ENCODE data around the gene CENPP. TPM values are rescaled to one million over a fixed set of nuclear protein-coding genes. Genes with fewer than 3 reads are reported as not detected.

Gene CENPP
- total RNA-seq, 1 donor from 2014 or later, result 1.2 TPM

DNA sequence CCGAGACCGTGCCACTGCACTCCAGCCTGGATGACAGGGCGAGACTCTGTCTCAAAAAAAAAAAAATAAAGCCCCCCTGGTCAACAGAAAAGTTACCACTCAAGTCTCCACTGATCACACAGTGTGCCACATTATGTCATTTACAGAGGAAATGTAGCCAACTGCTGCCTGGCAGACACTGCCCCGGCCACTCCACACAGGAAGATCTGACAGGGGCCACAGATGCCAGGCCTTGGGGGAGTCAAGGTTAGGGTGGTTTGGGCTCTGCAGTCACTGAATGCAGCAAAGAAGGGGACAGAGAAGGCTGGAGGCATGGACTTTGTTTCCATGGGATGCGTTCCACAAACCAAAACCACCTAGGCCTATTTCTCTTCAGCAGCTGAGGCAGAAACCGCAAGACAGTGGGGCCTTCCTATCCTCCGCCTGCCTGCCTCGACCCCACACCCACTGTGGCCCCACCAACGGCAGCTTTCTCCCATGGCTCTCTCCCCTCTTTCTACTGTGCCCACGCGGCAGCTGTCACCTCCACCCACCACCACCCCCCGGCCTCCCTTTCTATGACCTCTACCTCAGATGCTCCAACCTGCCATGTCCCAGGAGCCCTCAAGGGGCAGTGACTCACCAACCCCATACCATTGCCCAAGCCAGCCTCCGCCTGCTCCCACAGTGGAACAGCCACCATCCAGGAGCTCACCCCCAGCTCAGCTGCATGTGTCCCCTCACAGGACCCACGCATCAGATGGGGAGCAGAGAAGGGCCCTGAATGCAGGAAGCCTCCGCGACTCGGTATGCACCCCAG, 331.7 kb downstream of the CENPP start:
- no peak for DNase-seq (ENCODE audit: low read depth)

DNA sequence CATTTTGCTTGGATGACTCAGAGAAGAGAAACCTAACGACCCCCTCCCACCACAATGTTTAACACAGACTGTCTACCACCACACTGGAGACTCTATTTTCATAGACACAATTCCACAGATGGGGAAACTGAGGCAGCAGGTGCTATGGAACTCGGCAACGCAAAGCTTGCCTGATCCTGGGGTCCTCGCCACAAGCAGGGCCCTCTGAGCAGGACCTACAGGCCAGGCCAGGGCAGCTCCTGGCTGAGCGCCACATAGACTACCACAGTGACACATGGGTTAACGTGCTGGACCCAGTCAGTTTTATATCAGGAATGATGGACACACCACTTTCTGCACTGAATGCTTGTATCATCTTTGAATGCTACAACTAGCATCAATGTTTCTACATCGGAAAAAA, 332.4 kb downstream of the CENPP start:
- DNase-seq (ENCODE audit: low read depth), result no peak

DNA sequence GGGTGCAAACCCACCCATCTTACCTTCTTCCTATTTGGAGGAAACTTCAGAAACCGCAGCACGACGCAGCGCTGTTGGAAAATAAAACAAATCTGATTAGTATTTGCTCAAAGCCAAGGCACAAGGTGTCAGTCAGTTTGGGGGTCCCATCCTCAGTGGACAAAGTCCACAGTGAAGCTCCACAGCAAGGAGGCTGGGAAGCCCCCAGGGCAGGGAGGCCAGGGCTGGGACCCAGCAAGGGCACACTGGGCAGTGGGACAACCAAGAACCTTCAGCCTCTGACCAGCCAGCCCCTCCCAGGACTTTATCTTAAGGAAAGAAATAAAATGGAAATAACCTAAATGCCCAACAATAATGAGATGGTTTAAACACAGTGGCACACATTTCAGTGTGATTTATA, 332.9 kb downstream of the CENPP start:
- DNase-seq (ENCODE audit: low read depth), result no peak

DNA sequence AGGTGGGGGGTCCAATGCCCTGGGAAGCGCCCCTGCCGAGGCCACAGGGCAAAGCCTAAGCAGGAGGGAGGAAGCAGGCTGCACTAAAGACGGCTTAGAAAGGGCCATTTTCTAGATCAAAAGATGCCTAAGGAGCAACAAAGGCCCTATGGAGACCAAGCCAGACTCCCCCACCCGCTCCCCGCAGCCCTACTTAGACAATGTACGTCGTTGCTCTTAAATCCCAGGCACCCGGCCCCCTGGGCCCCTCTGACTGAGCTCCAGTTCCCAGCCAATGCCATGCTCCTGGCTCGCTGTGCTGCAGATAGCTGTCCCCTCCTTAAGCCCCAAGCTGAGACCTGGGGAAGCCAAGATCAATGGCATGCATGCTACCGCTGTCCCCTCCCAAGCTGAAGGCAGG, 333.8 kb downstream of the CENPP start:
- DNase-seq (ENCODE audit: low read depth), result no peak

DNA sequence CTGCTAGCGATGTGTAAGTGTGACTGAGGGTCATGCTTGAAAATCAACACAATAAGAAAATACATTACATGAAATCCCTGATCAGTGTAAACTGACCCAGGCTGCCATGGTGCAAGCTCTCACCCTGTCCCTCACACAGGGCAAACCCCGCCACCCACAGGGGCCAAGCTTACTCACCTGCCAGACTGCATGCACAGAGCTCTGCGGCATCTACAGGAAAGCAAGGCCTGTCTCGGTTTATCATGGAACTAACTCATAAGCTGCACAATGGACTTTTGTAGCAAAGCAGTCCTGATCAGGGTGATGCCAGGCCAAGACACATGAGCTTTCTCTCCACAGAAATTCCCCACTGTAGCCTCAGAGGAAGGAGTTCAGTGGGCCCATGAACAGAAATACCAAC, 334.5 kb downstream of the CENPP start:
- no peak for DNase-seq (ENCODE audit: low read depth)

DNA sequence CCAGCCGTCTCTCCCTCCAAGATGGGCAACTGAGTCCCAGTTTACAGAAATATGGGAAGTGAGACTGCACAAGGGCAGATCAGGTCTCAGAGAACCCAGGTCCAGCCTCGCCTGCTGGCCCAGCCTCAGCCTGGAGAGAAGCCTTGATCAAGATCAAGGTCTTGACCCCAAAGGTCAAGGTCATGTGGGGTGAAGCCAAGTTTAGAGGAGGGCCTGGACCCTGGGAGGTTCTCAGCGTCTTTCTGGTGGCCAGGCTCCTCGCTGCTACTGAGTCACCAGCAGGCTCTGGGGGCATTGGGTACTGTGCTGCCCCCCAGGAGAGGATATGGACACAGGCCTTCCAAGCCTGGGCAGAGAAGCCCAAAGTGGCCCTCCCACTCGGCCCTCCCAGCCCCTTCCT, 335.4 kb downstream of the CENPP start:
- no peak for DNase-seq (ENCODE audit: low read depth)

DNA sequence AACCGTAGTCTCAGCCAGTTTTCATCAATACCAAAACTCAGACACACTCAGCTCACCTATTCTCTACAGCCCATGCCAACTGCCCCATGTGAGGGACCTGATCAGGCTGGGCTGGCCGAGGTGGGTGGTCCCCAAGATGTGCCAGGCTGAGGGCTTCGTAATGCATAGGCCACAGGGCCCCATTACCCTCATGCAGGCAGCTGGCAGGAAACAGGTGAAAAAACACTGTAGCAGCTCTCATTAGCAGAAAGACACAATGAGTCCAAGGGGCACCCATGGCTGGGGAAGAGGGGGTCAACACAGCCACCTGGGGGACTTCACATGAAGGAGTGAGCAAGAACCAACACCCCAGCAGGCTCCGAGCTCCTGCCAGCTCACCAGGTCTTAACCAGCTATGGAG, 336.0 kb downstream of the CENPP start:
- DNase-seq (ENCODE audit: low read depth), result no peak

DNA sequence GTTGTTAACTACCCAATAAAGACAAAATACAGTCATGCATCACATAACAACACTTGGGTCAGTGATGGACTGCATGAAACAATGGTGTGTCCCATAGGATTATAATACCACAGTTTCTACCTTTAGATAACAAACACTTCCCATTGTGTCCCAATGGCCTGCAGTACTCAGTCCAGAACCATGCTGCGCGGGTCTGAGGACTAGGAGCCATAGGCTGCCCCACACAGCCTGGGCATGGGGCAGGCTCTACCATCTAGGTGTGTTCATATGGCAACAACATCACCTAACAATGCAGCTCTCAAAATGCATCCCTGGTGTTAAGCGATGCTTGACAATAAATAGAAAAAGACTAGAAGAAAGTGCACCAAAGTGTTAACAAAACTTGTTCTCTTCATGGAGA, 337.4 kb downstream of the CENPP start:
- DNase-seq (ENCODE audit: low read depth), result no peak

DNA sequence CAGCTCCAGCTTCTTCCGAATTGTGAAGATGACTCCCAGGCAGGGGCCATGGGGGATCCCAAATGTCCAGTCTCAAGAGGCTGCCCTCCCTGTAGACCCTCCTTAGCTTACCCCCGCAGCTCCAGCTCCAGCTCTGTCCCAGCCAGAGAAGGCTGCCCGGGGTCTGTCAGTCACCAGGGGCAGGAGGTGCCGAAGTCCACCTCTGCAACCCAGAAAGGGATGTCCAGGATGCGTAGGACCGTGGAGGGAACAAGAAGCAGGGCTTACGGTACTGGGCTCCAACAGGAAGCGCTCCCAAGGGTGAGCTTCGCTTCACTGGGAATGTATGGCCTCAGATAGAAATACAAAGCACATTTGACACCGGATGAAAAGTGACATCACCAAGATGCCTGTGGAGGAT, 338.2 kb downstream of the CENPP start:
- no peak for DNase-seq (ENCODE audit: low read depth)

DNA sequence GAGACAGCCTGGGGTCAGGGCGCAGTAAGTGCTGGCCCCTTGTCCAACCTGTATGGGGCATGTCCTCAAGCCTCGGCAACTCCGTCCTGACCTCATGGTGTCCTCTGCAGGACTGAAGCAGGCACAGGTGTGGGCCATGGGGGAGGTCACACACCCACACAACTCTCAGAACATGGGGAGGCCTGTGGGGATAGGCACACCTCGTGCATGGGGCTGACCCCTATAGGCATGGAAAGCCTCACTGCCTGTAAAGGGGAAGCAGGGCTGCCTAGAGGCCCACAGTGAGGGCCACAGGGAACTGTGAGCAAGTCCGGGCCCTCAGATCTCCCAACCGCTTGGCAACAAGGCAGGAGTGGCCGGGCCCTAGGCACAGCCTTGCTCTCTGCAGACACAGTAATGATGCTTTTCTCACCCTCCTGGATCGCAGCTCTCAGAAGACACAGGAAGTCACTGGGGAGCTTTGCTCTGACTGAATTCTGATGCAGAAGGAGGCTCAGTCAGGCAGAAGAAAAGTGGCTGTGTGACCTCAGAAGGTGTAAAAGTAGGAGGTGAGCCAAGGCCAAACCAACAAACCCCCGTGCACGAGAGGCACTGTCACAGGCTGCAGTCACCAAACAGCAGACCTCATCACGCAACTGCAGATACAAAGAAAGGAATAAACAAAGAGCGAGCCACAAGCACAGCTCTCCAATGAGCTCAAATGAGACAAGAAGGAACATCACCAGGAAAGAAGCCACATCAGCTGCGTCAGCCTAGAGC, 338.8 kb downstream of the CENPP start:
- DNase-seq (ENCODE audit: low read depth), result no peak

DNA sequence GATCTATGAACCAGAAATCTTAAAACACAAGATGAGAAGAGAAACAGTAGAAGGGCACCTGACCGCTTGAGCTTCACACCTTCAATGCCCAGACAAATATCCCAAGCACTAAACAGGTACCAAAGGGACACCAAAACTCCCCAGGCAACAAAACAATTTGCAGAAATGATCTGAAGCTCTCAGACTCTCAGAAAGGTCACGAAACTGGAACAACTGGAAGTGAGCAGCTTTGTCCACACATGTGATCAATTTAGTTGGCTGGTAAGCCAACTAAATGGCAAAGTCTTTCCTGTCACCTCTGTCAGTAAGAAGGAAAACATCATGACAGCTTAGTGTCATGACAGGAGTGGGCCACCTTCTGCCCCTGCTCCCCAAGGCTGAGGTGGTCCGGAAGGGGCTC, 340.1 kb downstream of the CENPP start:
- DNase-seq (ENCODE audit: low read depth), result no peak

DNA sequence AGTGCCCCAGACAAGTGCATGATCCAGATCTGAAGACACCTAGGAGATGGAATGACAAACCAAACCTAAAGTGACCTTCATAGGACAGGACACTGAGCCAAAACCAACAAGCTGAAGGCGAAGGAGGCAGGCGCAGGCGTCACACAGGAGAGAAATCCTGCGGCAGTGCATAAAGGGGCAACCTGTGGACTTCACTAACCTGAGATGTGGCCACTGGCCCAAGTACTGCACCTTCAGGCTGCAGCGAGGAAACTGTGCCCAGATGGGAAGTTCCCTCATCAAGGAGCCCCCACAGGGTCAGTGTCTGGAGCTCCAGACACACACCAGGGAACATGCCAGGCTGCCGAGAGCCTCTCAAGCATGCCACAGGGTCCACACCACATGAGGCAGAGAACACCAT, 340.5 kb downstream of the CENPP start:
- DNase-seq (ENCODE audit: low read depth), result no peak

DNA sequence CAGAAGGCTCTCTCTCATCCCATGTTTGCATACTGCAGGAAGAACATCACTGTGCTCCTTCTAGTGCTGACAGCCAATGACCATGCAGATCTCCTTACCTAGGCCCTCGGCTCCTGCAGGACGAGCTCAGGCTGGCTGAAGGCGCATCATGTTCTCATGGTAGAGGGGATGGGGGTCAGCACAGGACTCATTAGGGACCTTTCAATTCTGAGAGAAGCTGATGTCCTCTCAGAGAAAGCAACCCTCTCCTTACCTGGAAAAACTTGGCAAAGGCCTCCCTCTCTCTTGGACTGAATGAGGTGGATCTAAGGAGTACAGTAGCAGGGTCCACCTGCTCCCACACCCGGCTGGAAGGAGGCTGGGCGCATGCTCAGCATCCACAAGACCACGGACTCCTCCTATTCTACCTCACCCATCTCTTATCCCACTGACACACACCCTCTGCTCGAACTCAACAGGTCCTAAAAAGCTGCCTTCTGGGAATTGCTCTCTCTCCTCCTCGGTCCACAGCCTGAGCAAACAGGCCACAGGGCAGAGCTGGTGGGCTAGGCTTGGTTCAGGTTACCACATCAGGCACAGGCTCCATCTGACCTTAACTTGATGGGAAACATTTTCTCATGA, 341.3 kb downstream of the CENPP start:
- no peak for DNase-seq (ENCODE audit: low read depth)

DNA sequence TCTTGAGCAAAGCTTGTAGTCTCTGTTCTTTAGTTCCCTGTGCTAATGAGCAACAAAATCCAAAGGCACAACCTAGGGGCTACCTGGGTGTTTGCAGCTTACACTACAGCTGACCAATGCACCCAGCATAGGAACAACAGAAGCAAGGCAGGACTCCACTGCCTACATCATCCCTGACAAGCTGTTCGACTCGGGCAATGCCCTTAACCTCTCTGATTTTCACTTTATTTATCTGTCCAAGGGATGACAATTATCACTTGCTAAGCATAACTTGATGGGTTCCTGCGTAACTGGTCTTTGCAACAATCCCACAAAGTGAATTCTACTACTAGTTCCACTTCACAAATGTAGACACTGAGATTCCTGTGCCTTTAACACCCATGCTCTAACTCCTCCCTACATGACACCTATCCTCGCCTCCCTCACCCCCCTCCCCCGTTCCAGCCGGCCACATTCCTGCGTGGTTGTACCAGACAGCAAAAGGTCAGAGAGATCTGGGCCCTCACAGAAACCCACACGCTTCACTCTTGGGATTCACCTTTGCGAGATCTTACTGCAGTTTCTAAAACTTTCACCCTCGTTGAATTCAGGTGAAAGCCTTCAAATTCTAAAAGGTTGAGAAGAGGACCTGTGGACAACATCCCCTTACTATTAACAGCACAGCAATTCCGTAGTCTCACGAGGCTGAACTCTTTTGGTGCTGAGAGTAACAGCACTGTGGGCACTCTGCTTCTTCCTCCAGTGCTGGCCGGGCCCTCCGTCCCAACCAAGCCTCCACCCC, 343.2 kb downstream of the CENPP start:
- peak; percentile 62 for DNase-seq (ENCODE audit: low read depth)

DNA sequence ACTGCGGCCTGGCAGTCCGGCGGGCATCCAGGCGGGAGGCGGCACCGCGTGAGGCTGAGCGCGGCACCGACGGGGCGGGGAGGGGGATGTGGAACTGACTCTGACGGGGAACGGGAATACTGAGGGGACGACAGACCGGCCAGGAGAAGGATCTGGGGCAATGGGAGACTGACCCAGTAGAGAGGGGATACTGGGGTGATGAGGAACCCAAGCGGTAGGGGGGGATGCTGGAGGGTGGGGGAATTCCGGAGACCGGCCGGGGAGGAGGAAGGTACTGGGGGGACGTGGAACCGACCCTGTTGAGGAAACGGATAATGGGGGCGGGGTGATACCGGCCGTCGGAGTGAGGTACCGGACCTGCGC, 343.8 kb downstream of the CENPP start:
- no peak for DNase-seq (ENCODE audit: low read depth)

Other genes with a start within 250 kb of the CENPP start
- 144 and 180 TPM in 2 replicates for gene SPTLC1, start 210.5 kb upstream of the CENPP start, total RNA-seq
- 239 and 356 TPM in 2 replicates for gene IARS1, start 32.3 kb upstream of the CENPP start, total RNA-seq
- 14.8 and 33.9 TPM in 2 replicates for gene NOL8, start 603 bp upstream of the CENPP start, total RNA-seq
- gene OGN, start 78.6 kb downstream of the CENPP start, total RNA-seq, result not detected in 2 replicates
- not detected in 2 replicates for gene OMD, start 98.5 kb downstream of the CENPP start, total RNA-seq
- not detected in 2 replicates for gene ASPN, start 156.6 kb downstream of the CENPP start, total RNA-seq
- 0.20 TPM in 1 of 2 replicates, not detected in the other for gene ECM2, start 210.0 kb downstream of the CENPP start, total RNA-seq